CD4-positive, alpha-beta T cell treated with Interleukin-4 for 4 hours (primary cell): ENCODE data around the gene FAM13A.
"Not testable (repeated sequence)": the region's sequence is repeated elsewhere in the genome, so short reads cannot be mapped to it uniquely, and the experiment has no call there.

Source experiments
- DNase-seq: peaks from one replicate; pipeline ENCODE4 v3.0.0-alpha.2; 2020

FAM13A gene

DNA sequence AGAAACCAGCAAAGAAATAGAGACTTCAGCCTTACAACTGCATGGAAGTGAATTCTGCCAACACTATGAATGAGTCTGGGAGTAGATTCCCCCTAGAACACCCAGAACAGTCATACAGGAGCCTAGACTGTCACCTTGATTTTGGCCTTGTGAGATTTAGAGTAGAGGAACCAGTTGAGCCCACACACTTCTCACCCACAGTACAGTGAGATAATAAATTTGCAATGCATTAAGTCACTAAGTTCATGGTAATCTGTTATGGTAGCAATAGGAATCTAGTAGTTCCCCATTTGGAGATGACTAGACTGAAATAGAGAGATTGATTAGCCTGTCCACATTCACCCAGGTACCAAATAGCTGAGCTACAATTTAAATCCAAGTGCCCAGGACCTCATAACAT, 59.0 kb downstream of the FAM13A start:
- DNase-seq = no peak

DNA sequence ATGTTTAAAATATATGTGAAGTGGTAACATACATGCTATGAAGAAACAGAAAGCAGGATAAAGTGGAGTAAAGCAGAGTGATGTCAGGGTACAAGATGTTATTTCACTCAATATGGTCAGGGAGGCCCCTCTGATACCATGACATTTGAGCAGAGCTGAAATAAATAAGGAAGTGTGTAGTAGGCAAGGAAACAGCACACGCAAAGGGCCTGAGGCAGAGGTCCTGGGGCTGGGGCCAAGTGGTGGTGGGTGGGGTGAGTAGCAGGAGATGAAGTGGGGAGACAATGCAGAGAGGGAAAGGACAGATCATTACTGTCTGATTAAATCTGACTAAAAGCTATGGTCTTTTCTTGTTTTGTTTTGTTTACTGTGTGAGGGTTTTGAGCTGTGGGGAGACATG, 61.1 kb downstream of the FAM13A start:
- no peak for DNase-seq

DNA sequence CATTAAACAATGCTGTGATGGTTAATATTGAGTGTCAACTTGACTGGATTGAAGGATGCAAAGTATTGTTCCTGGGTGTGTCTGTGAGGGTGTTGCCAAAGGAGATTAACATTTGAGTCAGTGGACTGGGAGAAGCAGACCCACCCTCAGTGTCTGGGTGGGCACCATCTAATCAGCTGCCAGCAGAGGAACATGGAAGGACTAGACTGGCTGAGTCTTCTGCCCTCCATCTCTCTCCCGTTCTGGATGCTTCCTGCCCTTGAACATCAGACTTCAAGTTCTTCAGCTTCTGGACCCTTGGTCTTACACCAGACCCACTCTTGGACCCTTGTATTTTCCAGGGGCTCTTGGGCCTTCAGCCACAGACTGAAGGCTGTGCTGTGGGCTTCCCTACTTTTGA, 61.7 kb downstream of the FAM13A start:
- DNase-seq = not testable (repeated sequence)

DNA sequence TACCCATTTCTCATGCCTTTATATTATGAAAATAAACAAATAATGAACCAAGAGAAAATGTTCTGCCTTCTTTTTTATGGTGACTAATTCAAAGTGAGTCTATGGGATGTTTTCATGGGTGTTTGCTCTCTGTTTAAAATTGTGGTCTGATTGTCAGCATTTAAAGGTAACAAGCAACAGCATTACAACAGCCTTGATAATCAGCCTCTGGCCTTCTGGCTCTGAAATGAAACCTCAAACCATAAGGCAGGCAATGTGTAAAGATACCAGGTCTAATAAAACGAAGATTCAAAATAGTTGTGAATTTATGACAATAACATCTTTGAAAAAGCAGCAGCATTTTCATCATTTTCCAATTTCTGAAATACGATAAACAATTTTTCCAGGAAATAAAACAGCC, 63.7 kb downstream of the FAM13A start:
- DNase-seq = no peak

DNA sequence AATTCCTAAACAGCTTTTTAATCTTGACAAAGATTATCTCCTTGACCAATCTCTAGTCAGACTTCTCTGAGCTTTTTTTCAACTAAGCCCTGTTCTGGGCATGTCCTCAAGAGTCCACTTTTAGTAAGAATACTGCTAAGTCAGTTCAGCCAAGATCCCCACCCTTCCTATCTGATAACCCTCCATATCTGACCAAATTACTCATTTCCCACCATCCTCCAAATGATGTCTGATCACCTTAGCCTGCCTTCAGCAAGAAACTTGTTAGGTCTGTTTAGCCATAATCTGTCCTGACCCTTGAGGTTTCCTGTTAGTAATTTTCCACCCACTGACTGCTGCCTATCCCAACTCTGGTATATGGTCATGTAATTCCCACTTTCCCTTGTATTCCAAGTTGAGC, 65.2 kb downstream of the FAM13A start:
- DNase-seq = no peak

DNA sequence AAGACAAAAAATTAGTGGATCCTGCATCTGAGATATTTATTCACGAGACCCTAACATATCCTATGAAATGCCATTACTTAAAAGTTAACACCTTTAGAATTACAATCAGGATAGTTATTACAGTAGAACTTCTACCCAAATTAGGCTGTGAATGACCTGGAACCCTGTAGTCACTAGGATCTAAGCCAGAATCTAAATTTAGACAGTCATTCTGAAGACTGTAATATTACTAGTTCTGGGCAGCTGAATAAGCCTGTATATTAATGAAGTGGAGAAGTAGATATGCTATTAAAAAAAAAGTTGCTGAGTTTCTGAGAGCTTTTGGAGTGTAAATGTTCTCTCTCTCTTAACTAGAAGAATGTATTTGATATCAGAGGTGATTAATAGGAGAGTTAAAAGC, 67.0 kb downstream of the FAM13A start:
- no peak for DNase-seq

DNA sequence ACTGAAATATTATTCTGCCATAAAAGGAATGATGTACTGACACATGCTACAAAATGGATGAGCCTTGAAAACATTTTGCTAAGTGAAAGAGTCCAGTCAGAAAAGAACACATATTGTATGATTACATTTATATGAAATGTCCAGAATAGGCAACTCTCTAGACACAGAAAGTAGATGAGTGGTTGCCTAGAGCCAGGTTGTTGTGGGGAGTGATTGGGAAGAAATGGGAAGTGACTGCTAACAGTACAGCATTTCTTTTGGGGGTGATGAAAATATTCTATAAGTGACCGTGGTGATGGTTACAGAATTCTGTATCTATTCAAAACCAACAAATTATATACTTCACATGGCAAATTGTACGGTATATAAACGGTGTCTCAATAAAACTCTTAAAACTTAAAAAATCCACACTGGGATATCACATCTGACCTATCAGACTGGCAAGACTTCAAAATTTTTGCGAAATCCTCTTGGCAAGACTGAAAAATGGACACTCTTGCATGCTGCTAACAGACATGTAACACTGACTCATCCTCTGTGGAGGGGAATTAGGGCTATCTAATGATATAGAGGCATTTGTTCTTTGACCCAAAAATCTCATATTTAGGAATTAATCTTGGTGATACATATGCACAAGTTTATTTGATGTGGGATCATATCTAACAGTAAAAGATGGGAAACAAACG, 71.8 kb downstream of the FAM13A start:
- DNase-seq = no peak

DNA sequence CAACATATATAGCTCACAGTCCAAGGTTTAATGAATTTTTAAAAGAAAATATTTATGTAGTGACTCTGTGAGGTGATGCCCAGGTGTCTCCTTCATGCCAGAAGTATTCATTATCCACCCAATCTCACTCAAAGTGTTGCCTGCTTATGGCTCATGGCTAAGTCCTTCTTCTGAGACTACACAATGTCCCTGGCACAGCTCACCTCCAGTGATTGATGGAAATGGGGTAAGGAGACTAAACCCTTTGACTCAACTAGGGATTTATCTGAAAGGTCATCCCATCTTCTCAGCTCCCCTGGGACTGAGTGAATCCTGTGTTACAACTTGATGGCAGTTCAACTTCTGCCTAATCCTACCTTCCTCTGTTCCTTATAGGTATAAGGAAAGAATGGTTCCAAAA, 74.2 kb downstream of the FAM13A start:
- no peak for DNase-seq

DNA sequence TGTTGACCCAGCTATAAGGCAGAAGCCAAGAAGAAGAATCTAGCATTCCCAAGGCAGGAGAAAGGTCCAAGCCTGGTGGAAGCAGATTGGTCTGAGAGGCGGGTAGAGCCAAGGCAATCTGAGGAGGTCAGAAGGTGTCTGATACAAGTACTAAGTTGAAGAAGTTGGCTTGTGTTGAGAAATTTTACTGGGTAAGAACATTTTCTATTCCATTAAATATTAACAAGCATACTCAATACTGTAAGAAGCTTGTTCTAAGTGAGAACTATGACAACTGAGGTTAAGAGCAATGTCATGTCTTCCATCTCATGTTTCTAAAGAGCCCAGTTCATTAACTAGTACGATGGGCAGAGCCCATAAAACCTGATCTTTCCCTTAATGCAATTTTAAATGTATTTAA, 75.0 kb downstream of the FAM13A start:
- no peak for DNase-seq

DNA sequence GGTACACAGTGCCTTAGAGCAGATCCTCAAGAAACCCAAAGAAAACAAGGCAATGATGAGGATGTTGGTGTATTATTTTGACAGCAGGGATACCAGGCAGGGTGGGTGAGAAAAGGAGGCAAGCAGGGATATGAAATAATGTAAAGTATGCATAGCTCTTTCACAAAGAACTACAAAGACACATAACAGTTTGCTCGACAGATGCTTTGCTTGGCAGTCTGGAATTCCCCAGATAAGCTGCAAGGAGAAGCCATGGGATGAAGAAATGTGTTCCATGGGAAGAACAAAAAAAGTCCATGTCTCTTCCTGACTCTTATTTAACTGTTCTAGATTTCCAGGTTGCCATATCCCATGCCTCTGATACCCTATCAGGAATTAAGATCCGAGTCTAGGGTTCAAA, 75.4 kb downstream of the FAM13A start:
- no peak for DNase-seq

DNA sequence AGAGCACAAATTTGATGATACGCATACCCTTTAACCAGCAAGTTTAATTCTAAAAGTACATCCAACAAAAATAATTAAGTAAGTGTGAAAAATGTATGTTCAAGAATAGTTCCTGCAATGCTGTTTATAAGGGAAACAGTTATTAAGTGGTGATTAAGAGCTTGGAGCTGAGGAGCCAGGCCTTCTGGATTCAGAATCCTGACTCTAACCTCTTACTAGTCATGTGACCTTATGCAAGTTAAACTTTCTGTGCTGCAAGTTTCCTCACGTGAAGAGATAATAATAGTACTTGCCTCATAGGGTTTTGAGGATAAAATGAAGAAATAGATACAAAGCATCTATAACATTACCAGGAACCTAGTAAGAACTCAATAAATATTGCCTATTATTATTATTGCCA, 77.7 kb downstream of the FAM13A start:
- no peak for DNase-seq

DNA sequence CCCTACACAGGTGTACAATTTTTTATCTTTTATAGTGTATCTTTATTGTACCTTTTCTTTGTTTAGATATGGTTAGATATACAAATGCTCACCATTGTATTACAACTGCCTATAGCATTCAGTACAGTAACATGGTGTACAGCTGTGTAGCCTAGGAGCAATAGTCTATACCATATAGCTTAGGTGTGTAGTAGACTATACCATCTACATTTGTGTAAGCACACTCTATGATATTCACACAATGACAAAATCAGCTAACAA, 80.3 kb downstream of the FAM13A start:
- DNase-seq = no peak

DNA sequence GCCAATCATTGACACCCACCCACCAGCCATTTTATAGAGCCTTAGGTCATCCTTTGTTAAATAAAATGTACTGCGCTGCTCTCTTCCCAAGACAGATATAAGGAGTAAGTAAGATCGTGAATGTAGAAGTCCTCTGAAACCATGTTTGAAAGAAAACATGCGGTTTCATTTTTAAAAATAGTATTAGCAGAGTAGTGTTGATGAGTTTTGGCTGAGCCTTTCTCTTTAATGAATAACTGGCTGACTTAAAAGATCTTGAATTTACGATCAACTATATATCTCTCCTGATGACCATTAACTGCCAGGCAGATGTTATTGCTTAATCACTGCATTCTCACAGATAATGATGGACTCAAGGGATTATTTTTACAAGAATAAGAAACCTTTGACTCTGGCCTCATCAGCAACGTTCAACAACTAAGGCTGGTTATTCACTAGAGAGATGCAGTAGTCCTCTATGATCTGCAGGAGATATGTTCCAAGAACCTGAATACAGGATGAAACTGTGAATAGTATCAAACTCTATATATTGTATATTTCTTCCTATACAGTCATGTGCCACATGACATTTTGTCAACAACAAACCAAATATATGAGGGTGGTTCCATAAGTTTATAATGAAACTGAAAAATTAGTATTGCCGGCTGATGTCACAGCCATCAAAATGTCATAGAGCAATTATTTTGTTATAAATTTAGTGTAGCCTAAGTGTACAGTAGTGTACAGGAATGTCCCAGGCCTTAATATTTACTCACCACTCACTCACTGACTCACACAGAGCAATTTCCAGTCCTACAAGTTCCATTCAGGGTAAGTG, 80.8 kb downstream of the FAM13A start:
- DNase-seq = no peak

DNA sequence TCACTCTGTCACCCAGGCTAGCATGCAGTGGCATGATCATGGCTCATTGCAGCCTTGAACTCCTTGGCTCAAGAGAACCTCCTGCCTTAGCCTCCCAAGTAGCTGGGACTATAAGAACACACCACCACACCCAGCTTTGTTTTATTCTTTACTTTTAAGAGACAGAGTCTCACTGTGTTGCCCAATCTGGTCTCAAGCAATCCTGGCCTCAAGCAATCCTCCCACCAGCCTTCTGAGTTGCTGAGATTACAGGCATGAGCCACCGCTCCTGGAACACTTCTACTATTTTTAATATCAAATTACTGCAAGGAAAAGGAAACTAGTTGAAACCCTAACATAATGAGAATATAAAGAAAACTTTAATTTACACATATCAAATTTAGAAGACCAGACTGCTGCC, 85.4 kb downstream of the FAM13A start:
- no peak for DNase-seq

DNA sequence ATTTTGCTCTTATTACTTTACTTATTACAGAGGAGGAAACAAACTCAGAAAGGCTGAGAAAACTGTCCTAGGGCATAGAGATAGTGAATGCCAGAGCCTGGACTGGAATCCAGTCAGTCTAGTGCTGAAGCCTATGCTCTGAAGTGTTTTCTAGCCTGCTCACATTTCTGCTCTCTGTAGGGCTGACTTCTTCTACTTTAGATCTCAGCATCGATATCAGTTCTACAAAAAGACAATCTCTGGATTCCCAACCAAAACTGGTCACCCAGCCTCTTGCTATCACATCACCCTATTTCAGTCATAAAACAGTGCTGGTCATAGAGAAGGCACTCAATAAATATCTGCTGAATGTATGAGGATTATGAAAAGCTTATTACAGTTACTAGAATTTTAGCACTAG, 87.2 kb downstream of the FAM13A start:
- no peak for DNase-seq

DNA sequence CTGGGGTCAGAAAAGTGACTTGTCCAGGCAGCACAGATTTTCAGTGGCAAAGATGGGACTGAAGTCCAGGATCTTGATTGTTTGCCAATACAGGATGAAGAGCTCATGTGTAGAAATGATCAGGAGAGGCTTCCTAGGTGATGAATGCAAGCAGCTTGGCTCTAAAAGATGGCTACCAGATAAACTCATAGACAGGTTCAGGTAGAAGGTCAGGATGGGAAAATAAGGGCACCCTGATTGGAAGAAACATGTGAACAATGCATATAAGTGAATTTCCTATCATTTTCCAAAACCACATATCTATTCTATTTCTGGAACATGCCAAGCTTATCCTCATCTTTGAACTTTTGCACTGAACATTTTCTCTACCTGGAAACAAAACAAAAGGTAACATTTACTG, 87.7 kb downstream of the FAM13A start:
- no peak for DNase-seq

DNA sequence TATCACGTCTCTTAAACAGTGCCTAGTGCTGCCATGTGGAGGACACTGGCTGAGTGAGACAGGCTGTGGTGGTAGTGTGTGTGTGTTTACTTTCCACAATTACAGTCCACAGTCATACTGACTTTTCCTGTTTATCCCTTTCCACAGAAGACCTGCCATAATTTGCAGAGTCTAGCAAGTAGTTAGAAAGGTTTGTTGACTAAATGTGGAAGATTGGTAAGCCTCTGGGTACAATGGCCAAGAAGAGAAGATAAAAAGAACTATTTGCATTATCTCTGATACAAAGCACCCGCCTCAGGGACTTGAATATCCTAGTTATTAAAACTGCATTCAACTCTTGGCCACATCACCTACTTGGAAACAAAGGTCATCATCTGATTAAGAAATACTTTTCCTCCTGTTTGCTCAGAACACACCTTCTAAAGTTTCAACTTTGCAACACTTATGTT, 89.1 kb downstream of the FAM13A start:
- DNase-seq = no peak

DNA sequence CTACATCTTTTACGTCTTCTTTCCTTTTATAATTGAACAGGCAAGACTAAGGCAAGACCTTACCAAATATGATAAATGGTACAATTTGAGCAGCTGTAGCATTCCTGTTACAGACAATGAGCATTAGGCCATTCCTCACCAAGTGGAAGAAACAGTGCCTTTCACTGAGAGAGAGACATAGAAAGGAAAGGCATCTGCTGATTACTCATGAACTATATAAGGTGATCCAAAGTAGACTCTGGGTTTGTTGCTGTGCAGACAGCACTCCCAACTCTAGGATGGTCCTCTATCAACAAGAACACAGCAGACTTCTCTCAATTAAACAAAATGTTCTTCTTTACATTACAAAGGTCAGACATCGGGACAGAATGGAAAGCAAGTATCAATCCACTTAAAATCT, 91.9 kb downstream of the FAM13A start:
- DNase-seq = no peak

DNA sequence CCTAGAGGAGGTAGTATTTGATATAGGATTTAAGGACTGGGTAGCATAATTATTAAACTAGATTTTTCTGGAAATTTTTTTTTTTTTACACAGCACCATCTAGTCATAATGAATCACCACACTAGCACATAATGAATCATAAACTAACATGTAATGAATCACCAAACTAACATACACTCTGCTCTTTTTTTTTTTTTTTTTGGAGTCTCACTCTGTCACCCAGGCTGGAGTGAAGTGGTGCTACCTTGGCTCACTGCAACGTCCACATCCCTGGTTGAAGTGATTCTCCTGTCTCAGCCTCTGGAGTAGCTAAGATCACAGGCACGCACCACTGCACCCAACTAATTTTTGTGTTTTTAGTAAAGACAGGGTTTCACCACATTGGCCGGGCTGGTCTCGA, 92.5 kb downstream of the FAM13A start:
- DNase-seq = no peak

DNA sequence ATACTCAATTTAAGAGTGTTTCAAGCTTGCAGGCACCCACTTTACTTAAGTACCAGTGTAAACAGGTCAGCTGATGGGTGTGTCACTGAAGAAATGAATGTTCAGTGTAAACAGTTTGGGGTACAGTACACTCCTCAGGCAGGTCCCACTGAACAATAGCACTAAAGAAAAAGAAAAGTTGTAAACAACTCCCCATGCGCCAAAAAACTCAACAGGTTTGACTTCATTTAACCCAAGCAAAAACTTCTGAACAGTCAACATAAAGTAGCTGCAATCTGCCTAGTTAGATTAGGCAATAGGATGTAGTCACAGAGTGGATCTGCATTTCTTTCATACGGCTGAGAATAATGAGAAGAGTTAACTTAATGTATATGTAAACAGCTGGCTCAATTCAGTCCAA, 93.2 kb downstream of the FAM13A start:
- no peak for DNase-seq

DNA sequence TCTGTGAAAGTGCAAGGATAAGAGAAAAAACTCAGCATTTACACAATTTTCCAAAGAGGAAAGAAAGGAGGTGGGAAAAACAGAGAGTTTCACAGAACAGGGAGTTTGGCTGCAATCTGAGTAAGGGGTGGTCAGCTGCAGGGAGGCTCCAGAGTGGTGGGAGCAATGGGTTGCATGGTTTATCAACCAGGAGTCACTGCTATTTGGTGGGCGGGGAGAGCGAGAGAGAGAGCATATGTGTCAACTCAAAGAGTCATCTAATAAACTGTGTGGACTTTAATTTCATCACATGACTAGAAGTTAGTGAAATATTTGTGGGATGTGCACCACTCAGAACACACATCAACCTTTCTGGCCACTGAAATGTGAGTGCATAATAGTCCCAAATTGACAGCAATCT, 94.6 kb downstream of the FAM13A start:
- no peak for DNase-seq

DNA sequence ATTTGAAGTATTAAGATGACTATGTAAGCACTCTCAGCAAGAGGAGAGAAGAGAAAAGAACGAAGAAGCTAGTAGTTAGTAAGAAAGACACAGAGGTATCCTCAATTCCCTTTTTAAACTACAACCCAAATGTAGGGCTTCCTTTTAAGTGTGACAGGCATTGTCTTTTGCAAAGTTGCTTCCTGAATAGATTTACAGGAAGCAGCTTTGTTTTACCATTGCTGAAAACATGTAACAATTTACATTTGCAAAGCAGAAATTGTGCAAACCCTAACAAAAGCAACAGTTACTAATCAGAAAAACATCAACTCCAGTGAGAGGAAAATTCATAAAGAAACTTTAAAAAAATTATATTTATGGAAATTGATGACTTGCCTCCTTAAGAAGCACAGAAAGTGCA, 96.4 kb downstream of the FAM13A start:
- no peak for DNase-seq

DNA sequence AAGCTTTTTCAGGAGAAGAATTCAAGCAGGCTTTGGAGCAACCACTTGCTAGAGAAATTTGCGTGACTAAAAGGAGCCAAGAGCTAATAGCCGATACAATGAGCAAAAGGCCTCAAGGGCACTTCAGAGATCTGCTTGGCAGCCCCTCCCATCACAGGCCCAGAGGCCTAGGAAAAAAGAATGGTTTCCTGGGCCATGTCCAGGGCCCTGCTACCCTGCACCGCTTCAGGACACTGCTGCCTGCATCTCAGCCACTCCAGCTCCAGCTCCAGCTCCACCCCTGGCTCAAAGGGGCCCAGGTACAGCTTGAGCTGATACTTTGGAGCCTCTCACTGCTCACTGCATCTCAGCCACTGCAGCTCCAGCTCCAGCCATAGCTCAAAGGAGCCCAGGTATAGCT, 98.9 kb downstream of the FAM13A start:
- DNase-seq = no peak

DNA sequence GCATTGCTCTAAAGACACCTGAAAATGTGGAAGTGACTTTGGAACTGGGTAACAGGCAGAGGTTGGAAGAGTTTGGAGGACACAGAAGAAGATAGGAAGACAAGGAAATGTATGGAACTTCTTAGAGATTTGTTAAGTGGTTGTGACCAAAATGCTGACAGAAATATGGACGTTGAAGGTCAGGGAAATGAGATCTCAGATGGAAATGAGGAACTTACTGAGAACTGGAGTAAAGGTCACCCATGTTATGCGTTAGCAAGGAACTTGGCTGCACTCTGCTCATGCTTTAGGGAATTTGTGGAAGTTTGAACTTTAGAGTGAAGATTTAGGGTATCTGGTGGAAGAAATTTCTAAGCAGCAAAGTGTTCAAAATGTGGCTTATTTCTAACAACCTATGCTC, 99.4 kb downstream of the FAM13A start:
- DNase-seq = no peak
